HCEC 1CT (cell line): ENCODE results near the gene FMNL2.

ENCODE experiments used
- DNase-seq: peaks from one replicate; pipeline ENCODE4 v3.0.0-alpha.2; 2017

Gene FMNL2

GRCh38 chr2:152534460-152535135 lies 199.6 kb downstream of the FMNL2 start:
- DNase-seq, result no peak

DNA sequence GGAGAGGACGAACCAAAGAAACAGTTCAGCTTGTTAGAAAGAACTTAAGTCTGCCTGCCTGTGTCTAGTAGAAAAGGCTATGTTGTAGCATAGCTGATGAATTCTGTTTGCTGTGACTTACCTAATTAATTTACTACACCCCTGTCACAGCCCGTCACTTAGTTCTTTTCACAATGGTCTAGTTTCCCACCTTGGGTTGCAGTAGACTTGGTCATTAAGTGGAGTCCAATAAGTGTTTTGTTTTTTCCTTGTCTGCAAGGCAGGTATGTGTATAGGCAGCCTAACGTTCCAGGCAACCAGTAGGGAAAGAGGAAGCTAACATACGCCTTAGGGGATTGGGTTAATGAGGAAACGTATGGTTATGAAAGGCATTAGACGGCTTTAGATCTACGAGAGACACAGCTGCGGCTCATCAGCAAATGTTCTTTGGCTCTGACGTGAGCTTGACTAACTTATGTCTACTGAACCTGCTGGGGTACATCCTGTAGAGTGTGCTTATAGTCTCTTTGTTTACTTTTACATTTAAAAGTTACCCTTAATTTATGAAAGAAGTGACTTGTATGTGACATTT lies 202.2 kb downstream of the FMNL2 start:
- no peak for DNase-seq

DNA sequence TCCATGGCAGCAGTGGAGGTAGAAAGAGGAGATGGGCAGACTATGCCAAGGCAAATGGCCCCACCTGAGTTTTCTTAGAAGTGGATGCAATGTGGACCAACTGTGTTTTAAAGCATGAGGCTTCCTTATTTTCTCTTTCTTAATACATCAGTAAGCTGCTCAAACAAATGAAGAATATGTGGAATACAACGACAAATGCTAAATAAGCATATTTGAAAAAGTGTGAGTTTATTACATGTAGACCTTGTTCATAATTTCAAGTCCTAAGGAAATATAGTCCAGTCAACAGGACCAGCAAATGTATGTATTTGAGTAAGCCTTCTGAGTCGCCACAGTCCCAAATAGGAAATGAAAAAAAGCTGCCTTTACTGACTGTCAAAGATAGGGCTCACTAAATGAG lies 204.4 kb downstream of the FMNL2 start:
- DNase-seq, result no peak

- DNase-seq, result no peak
These were observed 206.7 kb downstream of the FMNL2 start for GRCh38 chr2:152541712-152542111.

- DNase-seq, result no peak
These were observed 207.5 kb downstream of the FMNL2 start for GRCh38 chr2:152542337-152542994.

DNA sequence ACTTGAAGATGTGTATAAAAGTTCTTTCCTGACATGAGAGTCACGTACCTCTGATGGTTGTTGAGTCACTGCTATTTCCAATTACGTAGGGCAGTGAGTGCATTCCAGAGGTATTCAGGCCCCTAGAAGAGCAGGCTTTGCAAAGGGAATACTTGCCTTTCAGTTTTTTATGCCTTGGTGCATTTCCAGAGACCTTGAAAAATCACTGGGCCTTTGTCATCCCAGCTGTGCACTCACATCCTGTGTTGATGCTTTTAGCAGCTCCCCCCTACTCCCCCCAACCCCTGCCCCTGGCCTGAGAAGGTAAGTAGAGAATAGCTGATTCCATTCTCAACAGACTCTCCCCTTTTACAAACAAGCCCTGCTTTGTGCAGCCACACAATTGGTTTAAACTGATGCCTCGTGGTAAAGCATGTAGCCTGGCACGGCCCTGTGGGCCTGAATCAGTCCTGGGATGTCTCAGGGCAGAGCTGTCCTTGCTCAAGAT lies 208.1 kb downstream of the FMNL2 start:
- peak; percentile 96 for DNase-seq

- DNase-seq, result no peak
These were observed 208.7 kb downstream of the FMNL2 start for GRCh38 chr2:152543717-152544116.

- DNase-seq, result no peak
These were observed 209.7 kb downstream of the FMNL2 start for GRCh38 chr2:152544638-152545037.

- DNase-seq, result no peak
These were observed 211.4 kb downstream of the FMNL2 start for GRCh38 chr2:152546230-152546837.

DNA sequence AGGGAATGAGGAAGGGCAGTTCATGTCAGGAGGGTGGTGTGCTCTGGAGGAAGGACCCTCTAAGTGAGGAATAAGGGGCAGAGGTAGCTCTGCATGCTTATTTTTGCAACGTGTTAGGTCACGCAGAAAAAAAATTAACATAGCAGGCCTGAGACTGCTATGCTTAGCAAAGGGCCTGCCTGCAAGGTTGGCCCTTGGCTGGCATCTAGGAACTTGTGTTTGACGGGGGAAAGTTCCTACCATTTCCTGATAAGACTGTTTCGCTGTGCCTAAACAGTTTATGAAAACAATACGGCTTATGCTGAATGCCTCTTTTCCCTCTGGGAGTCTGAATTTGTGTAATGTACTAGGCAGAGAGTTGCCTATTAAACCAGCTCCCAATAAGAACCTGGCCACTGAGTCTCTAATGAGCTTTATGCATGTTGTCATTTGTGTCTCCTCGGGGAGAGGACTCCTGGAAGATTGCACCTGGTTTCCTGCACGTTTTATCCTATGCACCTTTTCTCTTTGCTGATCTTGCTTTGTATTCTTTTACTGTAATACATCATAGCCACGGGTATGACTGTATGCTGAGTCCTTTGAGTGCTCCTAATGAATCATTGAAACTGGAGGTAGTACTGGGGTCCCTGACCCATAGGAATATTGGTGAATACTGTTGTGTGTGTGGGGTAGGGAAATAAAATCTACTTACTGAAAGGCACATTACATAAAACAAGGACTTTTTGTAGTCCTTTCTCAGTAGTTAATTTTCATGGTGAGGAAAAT lies 213.3 kb downstream of the FMNL2 start:
- peak; percentile 25 for DNase-seq

- peak; percentile 47 for DNase-seq
These were observed 214.0 kb downstream of the FMNL2 start for GRCh38 chr2:152548996-152549395.

DNA sequence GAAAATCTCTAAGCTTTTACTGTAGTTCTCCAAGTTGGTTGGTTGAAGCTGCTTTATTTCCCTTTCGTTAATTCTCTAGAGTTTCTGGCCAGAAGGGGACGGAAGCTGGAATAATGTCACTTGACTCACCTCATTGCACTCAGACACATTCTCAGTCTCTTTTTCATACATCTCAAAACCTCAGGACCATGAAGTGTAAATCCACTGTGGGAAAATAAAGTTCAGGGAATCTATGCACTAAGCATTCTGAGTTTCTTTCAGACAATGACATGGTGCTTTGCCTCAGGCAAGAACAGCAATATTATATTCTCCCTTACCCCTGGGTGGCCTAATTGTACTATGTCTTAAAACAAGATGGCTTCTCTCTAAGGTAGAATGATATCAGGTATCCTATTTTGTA lies 214.4 kb downstream of the FMNL2 start:
- DNase-seq, result no peak

GRCh38 chr2:152550386-152550785 lies 215.4 kb downstream of the FMNL2 start:
- DNase-seq, result no peak

- DNase-seq, result no peak
These were observed 217.9 kb downstream of the FMNL2 start for GRCh38 chr2:152552888-152553287.

- DNase-seq, result no peak
These were observed 218.5 kb downstream of the FMNL2 start for GRCh38 chr2:152553518-152553917.

- DNase-seq, result peak; percentile 16
These were observed 220.1 kb downstream of the FMNL2 start for GRCh38 chr2:152555048-152555447.

GRCh38 chr2:152556506-152556905 lies 221.5 kb downstream of the FMNL2 start:
- DNase-seq, result no peak

- no peak for DNase-seq
These were observed 222.4 kb downstream of the FMNL2 start for GRCh38 chr2:152557273-152557888.

GRCh38 chr2:152558158-152558984 lies 223.4 kb downstream of the FMNL2 start:
- peak; percentile 89 for DNase-seq

GRCh38 chr2:152559008-152559407 lies 224.0 kb downstream of the FMNL2 start:
- no peak for DNase-seq

DNA sequence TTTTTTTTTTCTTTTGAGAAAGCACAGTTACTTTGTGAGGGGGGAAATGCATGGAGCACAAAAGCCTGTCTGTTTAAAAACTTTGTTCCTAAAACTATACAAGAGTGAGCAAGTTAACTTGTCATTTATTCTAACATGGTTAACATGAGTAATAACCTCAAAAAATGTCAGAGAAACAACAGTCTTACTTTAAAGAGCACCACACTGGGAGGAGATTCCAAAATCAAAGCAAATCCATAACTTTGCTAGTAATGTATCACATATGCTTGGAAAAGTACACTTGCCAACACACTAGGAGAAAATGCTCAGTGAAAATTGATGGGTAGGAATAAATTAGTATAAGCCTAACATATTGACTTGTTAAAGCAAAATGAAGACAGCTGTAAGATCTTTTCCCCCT lies 225.2 kb downstream of the FMNL2 start:
- DNase-seq, result peak; percentile 82
